Natural killer cell (primary cell): Measurements from ENCODE around the gene STAB2. TPM values are rescaled to one million over a fixed set of nuclear protein-coding genes. Genes with fewer than 3 reads are reported as not detected.

Experiments
- ATAC-seq, 3 donors: fragments of 150-1000 bp in 2 of 3; fragments of 200-7000 bp in 1 of 3; cut with Tn5 transposase; 1 replicate in 1 of 3; 2 replicates in 2 of 3; pipeline ENCODE4 v1.10.0; 2021; ENCODE audit warnings: mild to moderate bottlenecking in 2 of 3, moderate library complexity in 2 of 3
- DNase-seq, 2 donors: peaks; one replicate each; pipeline versions ENCODE4 v3.0.0 to v3.0.0-alpha.2; 2013 to 2021; ENCODE audit warnings: mixed read lengths in 1 of 2
- H3K27ac ChIP-seq: one replicate; pipeline ENCODE4 v1.5.1; 2013; ENCODE audit warnings: mild to moderate bottlenecking, low read length
- H3K27me3 ChIP-seq: one replicate; pipeline ENCODE4 v1.6.1; 2013; ENCODE audit warnings: low read length; ENCODE audit not compliant: control insufficient read depth, insufficient read depth
- H3K36me3 ChIP-seq: one replicate; pipeline ENCODE4 v1.6.1; 2013; ENCODE audit warnings: low read length; ENCODE audit not compliant: control insufficient read depth, insufficient read depth
- H3K4me1 ChIP-seq: one replicate; pipeline ENCODE4 v1.6.1; 2013; ENCODE audit warnings: low read length; ENCODE audit not compliant: control insufficient read depth, insufficient read depth
- H3K4me3 ChIP-seq: one replicate; pipeline ENCODE4 v1.5.1; 2013; ENCODE audit warnings: low read length
- H3K9me3 ChIP-seq: one replicate; pipeline ENCODE4 v1.6.1; 2013; ENCODE audit warnings: low read length; ENCODE audit not compliant: control insufficient read depth, insufficient read depth
- H3K27ac Mint-ChIP-seq, 2 donors: one replicate each; pipeline ENCODE4 v1.8.0; 2022; ENCODE audit warnings: mild to moderate bottlenecking in 2 of 2, mixed read lengths in 2 of 2, moderate library complexity in 1 of 2
- H3K27me3 Mint-ChIP-seq, 2 donors: one replicate each; pipeline ENCODE4 v1.8.0; 2022; ENCODE audit warnings: low read depth in 2 of 2, mixed read lengths in 2 of 2
- H3K36me3 Mint-ChIP-seq: one replicate; pipeline ENCODE4 v1.8.0; 2022; ENCODE audit warnings: mixed read lengths
- H3K4me1 Mint-ChIP-seq, 2 donors: one replicate each; pipeline ENCODE4 v1.8.0; 2022; ENCODE audit warnings: mixed read lengths in 2 of 2
- H3K4me3 Mint-ChIP-seq: one replicate; pipeline ENCODE4 v1.8.0; 2022; ENCODE audit warnings: mild to moderate bottlenecking, moderate library complexity, mixed read lengths
- H3K9me3 Mint-ChIP-seq, 2 donors: one replicate each; pipeline ENCODE4 v1.8.0; 2022; ENCODE audit warnings: mixed read lengths in 2 of 2
- WGBS: methylation state at CpG from one replicate; pipeline ENCODE4 v1.1.7; 2013; ENCODE audit warnings: missing lambda C conversion rate; ENCODE audit not compliant: insufficient coverage; 5-methylcytosine and 5-hydroxymethylcytosine counted together
- intact Hi-C: fragments of 100-400 bp; cut with micrococcal nuclease; formaldehyde crosslinking; loops from one replicate; pipeline ENCODE4 v1.14.2; 2022
- total RNA-seq, 4 donors: library from RNA; stranded (reverse); fragments of 120-200 nt in 1 of 4; gene quantifications; one replicate each; pipeline versions ENCODE4 v1.2.3 to v1.2.4, GENCODE V29; 2013 to 2022
- TF ChIP-seq, protein P1 (sequence below): fragments of 200-600 bp; IDR thresholded peaks from one replicate; pipeline ENCODE4 v1.8.0; 2022; ENCODE audit warnings: antibody characterized with exemption

STAB2 gene
- total RNA-seq, 3 donors from 2014 or later (not counting 1 experiment from before 2014, with no cell fraction given): not detected

- Histone ChIP-seq H3K27me3 (no peaks in the 10 kb centered on the region), H3K4me1 (no peaks in the 10 kb centered on the region), H3K27ac (no peak overlapping the region), H3K36me3 (no peaks in the 10 kb centered on the region), H3K9me3 (no peaks in the 10 kb centered on the region), H3K4me3 (no peak overlapping the region)
- no peak for DNase-seq
- TF ChIP-seq, protein P1, sequence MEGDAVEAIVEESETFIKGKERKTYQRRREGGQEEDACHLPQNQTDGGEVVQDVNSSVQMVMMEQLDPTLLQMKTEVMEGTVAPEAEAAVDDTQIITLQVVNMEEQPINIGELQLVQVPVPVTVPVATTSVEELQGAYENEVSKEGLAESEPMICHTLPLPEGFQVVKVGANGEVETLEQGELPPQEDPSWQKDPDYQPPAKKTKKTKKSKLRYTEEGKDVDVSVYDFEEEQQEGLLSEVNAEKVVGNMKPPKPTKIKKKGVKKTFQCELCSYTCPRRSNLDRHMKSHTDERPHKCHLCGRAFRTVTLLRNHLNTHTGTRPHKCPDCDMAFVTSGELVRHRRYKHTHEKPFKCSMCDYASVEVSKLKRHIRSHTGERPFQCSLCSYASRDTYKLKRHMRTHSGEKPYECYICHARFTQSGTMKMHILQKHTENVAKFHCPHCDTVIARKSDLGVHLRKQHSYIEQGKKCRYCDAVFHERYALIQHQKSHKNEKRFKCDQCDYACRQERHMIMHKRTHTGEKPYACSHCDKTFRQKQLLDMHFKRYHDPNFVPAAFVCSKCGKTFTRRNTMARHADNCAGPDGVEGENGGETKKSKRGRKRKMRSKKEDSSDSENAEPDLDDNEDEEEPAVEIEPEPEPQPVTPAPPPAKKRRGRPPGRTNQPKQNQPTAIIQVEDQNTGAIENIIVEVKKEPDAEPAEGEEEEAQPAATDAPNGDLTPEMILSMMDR: no peak
- WGBS: 79% methylated on average over 7 of the region's 7 CpGs
- no peaks in the 10 kb centered on the region for H3K36me3 Mint-ChIP-seq
- intact Hi-C loops: no loop called here
- no peak for ATAC-seq
- no peaks in the 10 kb centered on the region for H3K27me3 Mint-ChIP-seq
- no peaks in the 10 kb centered on the region for H3K9me3 Mint-ChIP-seq
- H3K27ac Mint-ChIP-seq: no peak overlapping the region
- H3K4me1 Mint-ChIP-seq: no peaks in the 10 kb centered on the region
- no peak overlapping the region for H3K4me3 Mint-ChIP-seq
Measured at GRCh38 chr12:103680591-103681141, 93.6 kb downstream of the STAB2 start.

DNA sequence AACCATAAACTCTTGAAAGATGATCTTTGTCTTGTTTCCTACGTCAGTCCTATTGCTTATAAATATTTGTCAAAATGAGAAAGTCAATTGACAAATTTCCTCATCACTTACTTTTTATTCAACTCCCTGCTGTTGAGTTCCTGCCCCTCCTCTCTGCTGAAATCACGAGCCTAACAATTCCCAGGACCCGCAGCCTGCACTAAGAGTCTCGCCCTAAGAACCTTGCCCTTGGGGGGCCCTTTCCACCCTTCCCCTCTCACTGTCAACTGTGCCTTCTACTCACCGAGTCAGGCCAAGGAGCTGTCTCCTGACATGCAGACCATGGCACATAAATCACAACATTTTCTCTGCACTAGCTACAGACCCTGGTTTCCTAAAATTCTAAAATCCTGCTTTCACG, 99.0 kb downstream of the STAB2 start:
- DNase-seq (no peak), ATAC-seq (no peak)
- Histone ChIP-seq H3K4me1 (no peaks in the 10 kb centered on the region), H3K36me3 (no peaks in the 10 kb centered on the region), H3K27ac (no peak overlapping the region), H3K9me3 (no peaks in the 10 kb centered on the region), H3K4me3 (no peak overlapping the region), H3K27me3 (no peaks in the 10 kb centered on the region)
- 85% methylated on average over 6 of the region's 6 CpGs for WGBS
- Mint-ChIP-seq H3K36me3 (no peaks in the 10 kb centered on the region), H3K9me3 (no peaks in the 10 kb centered on the region), H3K4me1 (no peaks in the 10 kb centered on the region), H3K27ac (no peak overlapping the region), H3K27me3 (peaks cover 0 to 3% of the 10 kb centered on the region in 2 donors), H3K4me3 (no peak overlapping the region)
- intact Hi-C loops: no loop called here
- TF ChIP-seq, protein P1: no peak

- H3K27ac ChIP-seq: no peak overlapping the region
- no peak overlapping the region for H3K27ac Mint-ChIP-seq
- H3K4me3 ChIP-seq: no peak overlapping the region
- intact Hi-C loops: no loop called here
- H3K9me3 Mint-ChIP-seq: no peaks in the 10 kb centered on the region
- TF ChIP-seq, protein P1: no peak
- no peaks in the 10 kb centered on the region for H3K36me3 Mint-ChIP-seq
- no peaks in the 10 kb centered on the region for H3K9me3 ChIP-seq
- 61% methylated on average over 2 of the region's 2 CpGs for WGBS
- H3K27me3 Mint-ChIP-seq: peaks cover 0 to 3% of the 10 kb centered on the region in 2 donors
- no peaks in the 10 kb centered on the region for H3K36me3 ChIP-seq
- no peaks in the 10 kb centered on the region for H3K4me1 Mint-ChIP-seq
- ATAC-seq (no peak), DNase-seq (no peak)
- no peaks in the 10 kb centered on the region for H3K27me3 ChIP-seq
- H3K4me1 ChIP-seq: no peaks in the 10 kb centered on the region
- H3K4me3 Mint-ChIP-seq: no peak overlapping the region
Measured at GRCh38 chr12:103687253-103687652, 100.2 kb downstream of the STAB2 start.
